ENCODE data around the gene NID1.

NID1 gene

DNA sequence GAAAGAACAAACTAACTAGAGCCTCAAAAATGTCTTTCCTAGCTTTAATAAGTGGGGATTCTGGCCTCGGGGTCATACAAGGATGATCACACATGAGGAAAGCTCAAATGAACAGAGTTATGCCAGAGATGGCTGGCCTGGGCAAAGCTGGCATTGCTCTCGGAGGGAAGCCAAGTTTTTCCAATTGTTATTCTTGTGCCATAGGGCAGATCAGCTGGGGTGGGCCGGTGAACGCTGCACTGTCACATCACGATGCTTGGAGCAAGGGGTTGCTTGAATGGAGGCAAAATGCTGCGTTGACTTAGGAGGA lies 122.3 kb downstream of the NID1 start:
- no peak for DNase-seq (ENCODE audit: extremely low read depth, low read depth)
- TF ChIP-seq, protein P1, sequence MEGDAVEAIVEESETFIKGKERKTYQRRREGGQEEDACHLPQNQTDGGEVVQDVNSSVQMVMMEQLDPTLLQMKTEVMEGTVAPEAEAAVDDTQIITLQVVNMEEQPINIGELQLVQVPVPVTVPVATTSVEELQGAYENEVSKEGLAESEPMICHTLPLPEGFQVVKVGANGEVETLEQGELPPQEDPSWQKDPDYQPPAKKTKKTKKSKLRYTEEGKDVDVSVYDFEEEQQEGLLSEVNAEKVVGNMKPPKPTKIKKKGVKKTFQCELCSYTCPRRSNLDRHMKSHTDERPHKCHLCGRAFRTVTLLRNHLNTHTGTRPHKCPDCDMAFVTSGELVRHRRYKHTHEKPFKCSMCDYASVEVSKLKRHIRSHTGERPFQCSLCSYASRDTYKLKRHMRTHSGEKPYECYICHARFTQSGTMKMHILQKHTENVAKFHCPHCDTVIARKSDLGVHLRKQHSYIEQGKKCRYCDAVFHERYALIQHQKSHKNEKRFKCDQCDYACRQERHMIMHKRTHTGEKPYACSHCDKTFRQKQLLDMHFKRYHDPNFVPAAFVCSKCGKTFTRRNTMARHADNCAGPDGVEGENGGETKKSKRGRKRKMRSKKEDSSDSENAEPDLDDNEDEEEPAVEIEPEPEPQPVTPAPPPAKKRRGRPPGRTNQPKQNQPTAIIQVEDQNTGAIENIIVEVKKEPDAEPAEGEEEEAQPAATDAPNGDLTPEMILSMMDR (IDR thresholded peaks at IDR 0.05; ENCODE audit: low read depth, low read length, missing control alignments) = no peak
- no peak overlapping the region for H3K4me3 ChIP-seq (replicated peaks; ENCODE audit: low read depth, low read length)

DNA sequence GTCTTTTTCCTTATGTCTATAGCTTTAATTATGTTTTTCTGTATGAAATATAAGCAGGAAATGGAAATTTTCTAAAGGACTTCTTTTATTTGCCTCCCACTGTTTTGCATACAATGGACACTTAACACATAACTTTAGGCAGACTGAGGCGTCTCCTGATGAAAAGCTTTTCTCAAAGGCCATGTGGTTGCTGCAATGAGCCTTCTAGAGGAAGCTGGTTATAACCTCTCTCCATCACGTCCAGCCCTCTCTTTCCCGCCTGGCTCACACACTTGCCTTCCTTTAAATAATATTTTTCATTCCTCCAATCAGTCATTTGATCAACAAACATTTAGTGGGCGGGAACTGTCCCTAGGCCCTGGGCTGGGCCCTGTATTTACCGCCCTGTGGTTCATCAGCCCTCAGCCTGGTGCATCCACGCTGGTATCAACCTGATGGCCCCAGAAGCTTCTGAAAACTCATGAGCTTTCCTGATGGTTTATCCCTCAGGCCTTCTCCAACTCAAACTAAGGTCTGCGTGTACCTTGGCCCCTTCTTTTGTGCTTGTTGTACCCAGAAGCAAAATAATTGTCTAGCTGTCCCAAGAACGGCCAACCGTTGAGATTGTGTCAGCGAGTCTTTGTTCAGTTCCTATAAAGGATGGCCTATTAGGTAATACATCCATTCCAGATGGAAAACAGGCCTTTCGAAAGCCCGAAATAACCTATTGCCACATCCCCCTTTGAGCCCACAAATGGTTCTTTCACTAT lies 122.8 kb downstream of the NID1 start:
- no peak overlapping the region for H3K4me3 ChIP-seq (replicated peaks; ENCODE audit: low read depth, low read length)
- no peak for DNase-seq (ENCODE audit: extremely low read depth, low read depth)
- TF ChIP-seq, protein P1 (IDR thresholded peaks at IDR 0.05; ENCODE audit: low read depth, low read length, missing control alignments) = no peak

DNA sequence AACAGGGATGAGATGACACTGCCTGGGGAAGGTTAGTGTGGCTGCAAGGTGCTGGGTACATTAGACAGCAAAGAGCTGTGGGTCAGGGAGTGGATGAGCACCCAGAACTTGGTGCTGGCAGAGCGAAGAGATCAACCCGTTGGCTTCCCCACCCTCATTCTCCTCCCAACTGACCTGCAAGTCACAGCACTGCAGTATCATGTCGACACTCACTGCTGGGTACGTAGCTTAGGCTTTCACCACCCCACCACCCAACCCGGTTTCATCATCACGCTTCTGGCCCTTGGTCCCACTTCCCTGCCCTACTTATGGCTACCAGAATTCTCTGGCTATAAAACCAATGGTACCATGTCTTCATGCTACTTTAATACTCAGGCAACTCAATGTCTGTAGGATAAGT lies 124.6 kb downstream of the NID1 start:
- TF ChIP-seq, protein P1 (IDR thresholded peaks at IDR 0.05; ENCODE audit: low read depth, low read length, missing control alignments) = no peak
- H3K4me3 ChIP-seq (replicated peaks; ENCODE audit: low read depth, low read length) = no peak overlapping the region
- no peak for DNase-seq (ENCODE audit: extremely low read depth, low read depth)

DNA sequence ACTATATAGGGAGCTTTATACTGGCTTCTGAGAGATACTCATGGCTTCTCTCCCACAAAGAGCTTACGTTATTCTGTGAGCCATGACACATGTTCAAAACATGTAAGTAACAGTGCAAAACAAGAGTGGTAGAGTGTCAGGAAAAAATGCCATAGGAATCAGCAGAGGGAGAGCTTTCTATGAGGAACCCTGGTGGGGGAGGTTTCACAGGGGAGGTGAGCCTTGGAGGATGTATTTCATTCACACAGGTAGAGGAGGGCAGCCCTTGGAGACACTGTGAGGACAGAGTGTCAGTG lies 125.5 kb downstream of the NID1 start:
- no peak for DNase-seq (ENCODE audit: extremely low read depth, low read depth)
- H3K4me3 ChIP-seq (replicated peaks; ENCODE audit: low read depth, low read length) = no peak overlapping the region
- TF ChIP-seq, protein P1 (IDR thresholded peaks at IDR 0.05; ENCODE audit: low read depth, low read length, missing control alignments) = no peak

DNA sequence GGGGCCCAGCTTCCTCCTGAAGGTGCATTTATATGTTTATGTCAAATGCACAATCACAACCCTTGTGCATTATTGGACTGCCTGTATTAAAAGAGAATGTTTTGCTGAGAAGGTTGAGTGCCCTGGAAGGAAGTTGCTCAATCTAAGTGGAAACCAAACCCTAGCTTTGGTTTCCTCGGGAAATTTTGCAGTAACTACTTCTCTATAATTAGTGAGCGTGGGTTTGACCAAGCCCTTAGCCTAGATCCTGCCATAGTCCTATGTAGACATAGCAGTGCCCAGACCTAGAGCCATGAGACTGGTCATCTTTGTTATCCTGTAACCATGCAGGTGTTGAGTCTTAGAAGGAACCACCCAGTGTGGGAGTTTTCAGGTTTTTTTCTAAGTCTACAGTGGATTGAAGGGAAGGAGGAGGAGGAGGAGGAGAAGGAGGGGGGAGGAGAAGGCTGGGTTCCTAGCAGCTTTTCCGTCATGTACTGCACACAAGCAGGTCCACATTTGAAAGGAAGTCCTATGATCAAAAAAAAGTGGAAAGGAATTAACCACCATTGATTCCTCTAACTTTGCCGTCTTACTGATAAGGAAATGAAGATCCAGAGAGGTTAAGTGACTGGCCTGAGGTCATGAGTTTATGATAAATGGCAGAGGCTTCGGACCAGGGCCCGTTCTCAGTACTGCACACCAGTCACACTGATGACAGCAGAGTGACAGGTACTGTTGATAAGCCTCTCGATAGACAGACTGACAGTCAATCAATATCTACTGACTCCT lies 126.0 kb downstream of the NID1 start:
- H3K4me3 ChIP-seq (replicated peaks; ENCODE audit: low read depth, low read length) = no peak overlapping the region
- DNase-seq (ENCODE audit: extremely low read depth, low read depth) = no peak

DNA sequence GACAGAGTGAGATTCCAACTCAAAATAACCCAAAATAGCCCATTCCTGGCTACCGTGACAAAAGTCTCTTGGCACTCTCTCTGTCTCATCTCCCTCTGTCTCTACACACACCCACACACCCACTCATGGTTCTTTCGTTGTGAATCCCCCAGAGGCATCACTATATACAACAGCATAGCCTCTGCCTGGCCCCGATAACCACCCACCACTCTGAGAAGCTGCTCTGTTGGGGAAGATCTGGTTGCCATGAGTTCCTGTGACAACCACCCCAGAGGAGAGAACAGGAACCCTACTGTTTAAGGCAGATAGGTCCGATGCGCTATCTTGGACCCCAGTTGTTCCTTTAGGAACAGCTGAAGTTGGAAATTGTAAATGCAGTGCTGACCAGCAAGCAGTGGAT lies 127.8 kb downstream of the NID1 start:
- TF ChIP-seq, protein P1 (IDR thresholded peaks at IDR 0.05; ENCODE audit: low read depth, low read length, missing control alignments) = no peak
- no peak overlapping the region for H3K4me3 ChIP-seq (replicated peaks; ENCODE audit: low read depth, low read length)
- no peak for DNase-seq (ENCODE audit: extremely low read depth, low read depth)

More for the DNA sequence above, 126.0 kb downstream of the NID1 start:
- TF ChIP-seq, protein P1 (IDR thresholded peaks at IDR 0.05; ENCODE audit: low read depth, low read length, missing control alignments) = no peak
